Smooth muscle cell (in vitro differentiated cells): ENCODE results near the gene EDIL3. TPM values are rescaled to one million over a fixed set of nuclear protein-coding genes. Genes with fewer than 3 reads are reported as not detected.

Experiments
- DNase-seq: peaks from one replicate; lab custom pipeline; 2025; ENCODE audit not compliant: unreplicated experiment; lab: John Stamatoyannopoulos, UW
- H2AFZ ChIP-seq: fragments of 200-600 bp; sonication (generic); 2 replicates; pipeline ENCODE4 v1.6.0; 2016; ENCODE audit warnings: antibody characterized with exemption, low read depth, mild to moderate bottlenecking
- H3F3A ChIP-seq: fragments of 200-600 bp; sonication (generic); 2 replicates; pipeline ENCODE4 v1.6.0; 2017; ENCODE audit warnings: antibody characterized with exemption, low read depth
- H3K27ac ChIP-seq: fragments of 200-600 bp; sonication (generic); 2 replicates; pipeline ENCODE4 v1.5.1; 2016; ENCODE audit warnings: low read depth, mild to moderate bottlenecking
- H3K27me3 ChIP-seq: fragments of 200-600 bp; sonication (generic); 2 replicates; pipeline ENCODE4 v1.6.1; 2016; ENCODE audit warnings: low read depth, mild to moderate bottlenecking
- H3K36me3 ChIP-seq: fragments of 200-600 bp; sonication (generic); 2 replicates; pipeline ENCODE4 v1.5.1; 2016; ENCODE audit warnings: low read depth
- H3K4me1 ChIP-seq: fragments of 200-600 bp; sonication (generic); 2 replicates; pipeline ENCODE4 v1.5.1; 2016; ENCODE audit warnings: low read depth
- H3K4me2 ChIP-seq: fragments of 200-600 bp; sonication (generic); 2 replicates; pipeline ENCODE4 v1.6.0; 2016; ENCODE audit warnings: mild to moderate bottlenecking
- H3K4me3 ChIP-seq: fragments of 200-600 bp; sonication (generic); 2 replicates; pipeline ENCODE4 v1.5.1; 2016; ENCODE audit warnings: mild to moderate bottlenecking
- H3K79me2 ChIP-seq: fragments of 200-600 bp; sonication (generic); 2 replicates; pipeline ENCODE4 v1.6.0; 2016; ENCODE audit warnings: low read depth, mild to moderate bottlenecking
- H3K9ac ChIP-seq: fragments of 200-600 bp; sonication (generic); 2 replicates; pipeline ENCODE4 v1.6.0; 2016; ENCODE audit warnings: low read depth
- H3K9me3 ChIP-seq: fragments of 200-600 bp; sonication (generic); replicated peaks from 2 replicates; pipeline ENCODE4 v1.5.1; 2016; ENCODE audit warnings: low read depth
- H4K20me1 ChIP-seq: fragments of 200-600 bp; sonication (generic); 2 replicates; pipeline ENCODE4 v1.6.0; 2016; ENCODE audit warnings: low read depth
- WGBS: methylation state at CpG from one replicate; pipeline ENCODE4 v1.1.7; 2016; ENCODE audit warnings: low lambda C conversion rate; 5-methylcytosine and 5-hydroxymethylcytosine counted together
- polyA plus RNA-seq: library from polyadenylated mRNA; unstranded; fragments of >200 nt; fragmentation: Nextera tagmentation; extraction: Ambion mirVana; gene quantifications from 2 replicates; pipeline ENCODE4 v1.2.1, GENCODE V29; 2016
- total RNA-seq: library from RNA; depleted of rRNA; stranded (reverse); fragments of >200 nt; gene quantifications from 2 replicates; pipeline ENCODE4 v1.2.3, GENCODE V29; 2014
- TF ChIP-seq, protein P1 (sequence below): fragments of 200-600 bp; sonication (generic); IDR thresholded peaks from 2 replicates; pipeline ENCODE4 v1.5.1; 2017; ENCODE audit warnings: borderline replicate concordance, mild to moderate bottlenecking, antibody characterized with exemption; ENCODE audit not compliant: insufficient read depth, poor library complexity, severe bottlenecking

The EDIL3 gene
- total and polyA plus RNA-seq, 2 experiments from 2014 or later: 98.4 to 119 TPM

- no peak for DNase-seq
- Histone ChIP-seq H3K4me2 (no peak overlapping the region), H3K4me3 (no peak overlapping the region), H3K9ac (no peak overlapping the region), H3K36me3 (no peaks in the 10 kb centered on the region), H3K27ac (no peak overlapping the region), H3K4me1 (peaks cover 9% of the 10 kb centered on the region), H3F3A (no peaks in the 10 kb centered on the region), H3K79me2 (no peaks in the 10 kb centered on the region), H4K20me1 (no peaks in the 10 kb centered on the region), H3K27me3 (no peaks in the 10 kb centered on the region), H3K9me3 (no peaks in the 10 kb centered on the region), H2AFZ (peak overlapping the region; percentile 63)
- TF ChIP-seq, protein P1, sequence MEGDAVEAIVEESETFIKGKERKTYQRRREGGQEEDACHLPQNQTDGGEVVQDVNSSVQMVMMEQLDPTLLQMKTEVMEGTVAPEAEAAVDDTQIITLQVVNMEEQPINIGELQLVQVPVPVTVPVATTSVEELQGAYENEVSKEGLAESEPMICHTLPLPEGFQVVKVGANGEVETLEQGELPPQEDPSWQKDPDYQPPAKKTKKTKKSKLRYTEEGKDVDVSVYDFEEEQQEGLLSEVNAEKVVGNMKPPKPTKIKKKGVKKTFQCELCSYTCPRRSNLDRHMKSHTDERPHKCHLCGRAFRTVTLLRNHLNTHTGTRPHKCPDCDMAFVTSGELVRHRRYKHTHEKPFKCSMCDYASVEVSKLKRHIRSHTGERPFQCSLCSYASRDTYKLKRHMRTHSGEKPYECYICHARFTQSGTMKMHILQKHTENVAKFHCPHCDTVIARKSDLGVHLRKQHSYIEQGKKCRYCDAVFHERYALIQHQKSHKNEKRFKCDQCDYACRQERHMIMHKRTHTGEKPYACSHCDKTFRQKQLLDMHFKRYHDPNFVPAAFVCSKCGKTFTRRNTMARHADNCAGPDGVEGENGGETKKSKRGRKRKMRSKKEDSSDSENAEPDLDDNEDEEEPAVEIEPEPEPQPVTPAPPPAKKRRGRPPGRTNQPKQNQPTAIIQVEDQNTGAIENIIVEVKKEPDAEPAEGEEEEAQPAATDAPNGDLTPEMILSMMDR: no peak
- WGBS: 74% methylated on average over 4 of the region's 4 CpGs
These were observed 467.3 kb downstream of the EDIL3 start for GRCh38 chr5:83917261-83917908.

- no peak overlapping the region for H3K27ac ChIP-seq
These were observed 469.8 kb downstream of the EDIL3 start for GRCh38 chr5:83914662-83915418.

GRCh38 chr5:83914199-83914598, 470.5 kb downstream of the EDIL3 start:
- WGBS: 52% methylated on average over 4 of the region's 4 CpGs
- DNase-seq: no peak

More at GRCh38 chr5:83914662-83915418, 469.8 kb downstream of the EDIL3 start:
- Histone ChIP-seq H3K9me3 (no peaks in the 10 kb centered on the region), H3K27me3 (no peaks in the 10 kb centered on the region), H3K4me2 (no peak overlapping the region), H3K36me3 (no peaks in the 10 kb centered on the region), H4K20me1 (no peaks in the 10 kb centered on the region), H3F3A (no peaks in the 10 kb centered on the region), H3K4me3 (no peak overlapping the region), H3K4me1 (peaks cover 9% of the 10 kb centered on the region), H3K9ac (no peak overlapping the region), H3K79me2 (no peaks in the 10 kb centered on the region), H2AFZ (no peak overlapping the region)
- no peak for DNase-seq
- 96% methylated on average over 4 of the region's 4 CpGs for WGBS
- TF ChIP-seq, protein P1: no peak

More at GRCh38 chr5:83914199-83914598, 470.5 kb downstream of the EDIL3 start:
- peaks cover 5% of the 10 kb centered on the region for H3K4me1 ChIP-seq
- H3K4me2 ChIP-seq: no peak overlapping the region
- TF ChIP-seq, protein P1: no peak
- no peaks in the 10 kb centered on the region for H3K9me3 ChIP-seq
- no peaks in the 10 kb centered on the region for H3K27me3 ChIP-seq
- H3K4me3 ChIP-seq: no peak overlapping the region
- no peaks in the 10 kb centered on the region for H3K36me3 ChIP-seq
- no peak overlapping the region for H2AFZ ChIP-seq
- H3K79me2 ChIP-seq: no peaks in the 10 kb centered on the region
- H3F3A ChIP-seq: no peaks in the 10 kb centered on the region
- H4K20me1 ChIP-seq: no peaks in the 10 kb centered on the region
- no peak overlapping the region for H3K27ac ChIP-seq
- no peak overlapping the region for H3K9ac ChIP-seq
